K562 treated with DMSO at 1 percent for 4 hours (cell line): Measurements from ENCODE around the gene SPOCK1. TPM values are rescaled to one million over a fixed set of nuclear protein-coding genes. Genes with fewer than 3 reads are reported as not detected.

Source experiments
- total RNA-seq: library from RNA; unstranded; fragments of 300-600 nt; gene quantifications from 2 replicates; pipeline ENCODE4 v1.2.3, GENCODE V29; 2022; ENCODE audit not compliant: insufficient read depth

Gene SPOCK1
- total RNA-seq, result not detected in 2 replicates

DNA sequence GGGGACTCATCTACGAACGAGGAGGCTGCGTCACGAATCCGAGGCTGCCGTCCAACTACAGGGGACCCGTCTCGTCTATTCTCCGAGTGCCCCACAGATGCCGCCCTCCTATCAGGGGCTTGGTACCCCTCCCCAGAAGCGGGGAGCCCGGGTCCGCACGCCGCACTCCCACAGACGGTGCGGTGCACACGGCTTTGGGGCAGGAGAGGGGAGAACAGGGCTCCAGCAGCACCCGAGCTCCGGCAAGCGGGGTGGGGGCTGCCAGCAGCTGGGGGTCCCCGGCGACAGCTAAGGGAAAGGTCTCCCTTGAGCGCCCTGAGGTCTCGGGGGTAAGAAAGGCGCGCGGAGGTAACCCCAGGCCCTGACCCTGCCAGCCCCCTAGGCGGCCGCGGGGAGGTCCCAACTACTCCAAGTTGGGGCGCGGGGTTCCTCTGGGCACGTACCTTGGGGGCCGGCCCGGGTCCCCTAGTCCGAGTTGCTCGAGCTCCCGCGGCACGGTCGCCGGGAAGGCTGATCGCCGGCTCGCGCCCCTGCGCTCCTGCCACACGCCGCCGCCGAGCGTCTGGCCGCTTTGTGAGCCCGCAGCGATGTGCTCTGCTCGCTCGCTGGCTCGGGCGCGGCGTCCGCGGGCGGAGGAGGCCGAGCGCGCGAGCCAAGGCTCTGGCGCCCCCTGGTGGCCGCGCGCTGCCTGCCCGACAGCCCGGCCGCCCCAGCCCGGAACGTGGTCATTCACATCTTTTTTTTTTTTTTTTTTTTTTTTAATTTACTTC lies at the start of gene SPOCK1:
Gene SPOCK1 (minus strand): TSS at position 591 of the 770 bp plus-strand sequence.

Other genes with a start within 250 kb of the SPOCK1 start
- 0.75 and 1.1 TPM in 2 replicates for gene KLHL3, start 236.8 kb upstream of the SPOCK1 start, total RNA-seq